CD4-positive, alpha-beta T cell treated with Interleukin-6 for 4 hours (primary cell): Measurements from ENCODE around the gene AFTPH.

Experiments used
- DNase-seq: peaks from one replicate; pipeline ENCODE4 v3.0.0-alpha.2; 2020; ENCODE audit warnings: mixed read lengths

AFTPH gene, protein sequence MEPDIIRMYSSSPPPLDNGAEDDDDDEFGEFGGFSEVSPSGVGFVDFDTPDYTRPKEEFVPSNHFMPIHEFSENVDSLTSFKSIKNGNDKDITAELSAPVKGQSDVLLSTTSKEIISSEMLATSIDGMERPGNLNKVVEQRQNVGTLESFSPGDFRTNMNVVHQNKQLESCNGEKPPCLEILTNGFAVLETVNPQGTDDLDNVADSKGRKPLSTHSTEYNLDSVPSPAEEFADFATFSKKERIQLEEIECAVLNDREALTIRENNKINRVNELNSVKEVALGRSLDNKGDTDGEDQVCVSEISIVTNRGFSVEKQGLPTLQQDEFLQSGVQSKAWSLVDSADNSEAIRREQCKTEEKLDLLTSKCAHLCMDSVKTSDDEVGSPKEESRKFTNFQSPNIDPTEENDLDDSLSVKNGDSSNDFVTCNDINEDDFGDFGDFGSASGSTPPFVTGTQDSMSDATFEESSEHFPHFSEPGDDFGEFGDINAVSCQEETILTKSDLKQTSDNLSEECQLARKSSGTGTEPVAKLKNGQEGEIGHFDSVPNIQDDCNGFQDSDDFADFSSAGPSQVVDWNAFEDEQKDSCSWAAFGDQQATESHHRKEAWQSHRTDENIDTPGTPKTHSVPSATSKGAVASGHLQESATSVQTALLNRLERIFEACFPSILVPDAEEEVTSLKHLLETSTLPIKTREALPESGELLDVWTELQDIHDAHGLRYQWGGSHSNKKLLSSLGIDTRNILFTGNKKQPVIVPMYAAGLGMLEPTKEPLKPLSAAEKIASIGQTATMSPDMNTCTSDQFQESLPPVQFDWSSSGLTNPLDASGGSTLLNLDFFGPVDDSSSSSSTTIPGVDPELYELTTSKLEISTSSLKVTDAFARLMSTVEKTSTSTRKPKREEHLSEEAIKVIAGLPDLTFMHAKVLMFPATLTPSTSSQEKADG

DNA sequence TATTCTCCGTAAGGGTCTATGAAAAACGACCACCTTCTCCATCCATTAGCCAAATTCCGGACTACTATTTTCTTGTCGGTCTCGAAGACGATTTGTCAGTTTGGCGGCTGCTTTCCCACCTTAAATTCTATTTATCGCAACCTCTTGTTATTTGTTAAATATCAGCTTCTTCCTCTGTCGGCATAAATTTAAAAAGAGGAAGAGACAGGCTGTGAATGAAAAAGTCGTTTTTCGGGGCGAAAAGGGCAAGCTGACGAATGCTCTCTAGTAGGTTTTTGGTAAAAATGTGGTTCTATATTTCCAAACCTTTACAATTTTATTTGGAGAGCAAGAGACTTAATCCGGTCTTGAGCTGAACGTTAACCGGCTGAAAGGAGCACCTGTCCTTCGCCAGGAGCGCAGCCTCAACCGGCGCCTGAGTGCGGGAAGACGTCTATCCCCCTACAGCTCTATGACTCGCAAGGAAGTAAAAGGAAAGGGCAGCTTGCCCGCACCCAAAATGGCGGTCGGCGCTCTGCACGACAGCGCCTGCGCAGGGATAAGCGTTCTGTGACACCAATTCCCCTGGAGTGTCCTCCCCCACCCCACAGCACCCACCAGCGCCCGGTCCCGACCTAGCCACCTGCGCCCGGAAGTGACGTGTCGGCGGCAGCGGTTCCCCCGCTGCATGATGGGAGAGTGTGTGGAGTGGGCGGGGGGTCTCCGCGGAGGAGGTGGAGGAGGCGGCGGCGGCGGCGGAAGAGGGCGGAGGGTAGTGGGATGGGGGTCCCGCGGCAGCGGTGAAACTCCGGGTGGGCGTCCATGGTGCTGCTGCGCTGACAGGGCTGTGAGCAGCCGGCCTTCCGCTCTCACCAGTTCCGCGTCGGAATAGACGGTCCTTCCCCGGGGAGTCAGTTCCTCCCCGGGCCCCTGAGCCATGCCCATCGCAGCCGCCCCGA lies at the start of gene AFTPH:
Gene AFTPH (plus strand): TSS at position 663 of the 938 bp plus-strand sequence. CDS start 27,147 bp downstream, outside the sequence.
- peak; percentile 99 for DNase-seq

- DNase-seq, result no peak
Observed at GRCh38 chr2:64474636-64475035, 49.5 kb upstream of the AFTPH start.

- DNase-seq, result no peak
Observed at GRCh38 chr2:64477037-64477436, 47.1 kb upstream of the AFTPH start.

DNA sequence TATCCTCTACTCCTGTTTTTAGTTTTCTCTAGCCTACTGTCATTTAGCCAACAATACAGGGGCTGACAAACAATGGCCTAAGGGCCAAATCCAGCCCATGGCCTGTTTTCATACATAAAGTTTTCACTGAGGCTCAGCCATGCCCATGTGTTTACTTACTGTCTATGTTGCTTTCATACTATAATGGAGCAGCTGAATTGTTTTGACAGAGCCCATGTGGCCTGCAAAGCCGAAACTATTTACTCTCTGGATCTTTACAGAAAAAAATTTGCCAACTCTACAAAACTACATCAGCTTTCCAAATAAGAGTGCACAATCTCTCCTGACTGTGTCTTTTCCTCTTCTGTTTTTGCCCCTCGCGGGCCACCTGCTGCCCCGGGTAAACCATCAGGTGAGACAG lies 46.1 kb upstream of the AFTPH start:
- DNase-seq, result no peak

DNA sequence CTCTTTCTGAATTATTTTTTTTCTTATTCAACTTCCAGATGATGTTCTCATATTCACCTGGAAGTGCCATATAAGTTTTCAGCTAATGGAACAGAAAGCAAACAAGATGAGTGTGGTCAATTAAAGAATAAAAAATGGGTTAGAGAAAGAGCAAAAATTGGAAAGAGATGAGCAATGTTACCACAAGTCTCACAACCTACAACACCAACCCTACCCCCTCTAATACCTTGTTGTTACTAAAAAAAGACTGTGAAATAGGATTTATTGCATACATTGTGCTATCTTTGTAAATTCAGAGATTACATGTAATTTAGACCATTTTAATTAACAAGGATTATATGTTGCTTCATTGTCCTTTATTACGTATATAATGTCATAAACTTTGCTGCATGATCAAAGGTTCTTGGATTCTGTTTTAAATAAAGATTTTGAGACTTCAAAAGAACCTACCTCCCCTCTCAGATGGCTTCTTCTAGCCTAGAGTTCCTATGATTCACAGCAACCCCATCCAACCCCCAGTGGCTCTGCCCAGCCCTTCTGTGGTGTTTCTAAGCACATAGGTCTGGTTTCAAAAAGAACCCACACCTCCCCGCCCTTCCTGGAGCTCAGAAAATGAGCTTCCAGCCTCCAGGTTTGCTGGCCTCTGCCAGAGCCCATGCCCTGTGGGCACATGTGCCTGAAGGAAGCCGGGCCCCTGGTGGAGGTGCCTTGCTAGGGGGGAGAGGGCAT lies 45.5 kb upstream of the AFTPH start:
- no peak for DNase-seq

DNA sequence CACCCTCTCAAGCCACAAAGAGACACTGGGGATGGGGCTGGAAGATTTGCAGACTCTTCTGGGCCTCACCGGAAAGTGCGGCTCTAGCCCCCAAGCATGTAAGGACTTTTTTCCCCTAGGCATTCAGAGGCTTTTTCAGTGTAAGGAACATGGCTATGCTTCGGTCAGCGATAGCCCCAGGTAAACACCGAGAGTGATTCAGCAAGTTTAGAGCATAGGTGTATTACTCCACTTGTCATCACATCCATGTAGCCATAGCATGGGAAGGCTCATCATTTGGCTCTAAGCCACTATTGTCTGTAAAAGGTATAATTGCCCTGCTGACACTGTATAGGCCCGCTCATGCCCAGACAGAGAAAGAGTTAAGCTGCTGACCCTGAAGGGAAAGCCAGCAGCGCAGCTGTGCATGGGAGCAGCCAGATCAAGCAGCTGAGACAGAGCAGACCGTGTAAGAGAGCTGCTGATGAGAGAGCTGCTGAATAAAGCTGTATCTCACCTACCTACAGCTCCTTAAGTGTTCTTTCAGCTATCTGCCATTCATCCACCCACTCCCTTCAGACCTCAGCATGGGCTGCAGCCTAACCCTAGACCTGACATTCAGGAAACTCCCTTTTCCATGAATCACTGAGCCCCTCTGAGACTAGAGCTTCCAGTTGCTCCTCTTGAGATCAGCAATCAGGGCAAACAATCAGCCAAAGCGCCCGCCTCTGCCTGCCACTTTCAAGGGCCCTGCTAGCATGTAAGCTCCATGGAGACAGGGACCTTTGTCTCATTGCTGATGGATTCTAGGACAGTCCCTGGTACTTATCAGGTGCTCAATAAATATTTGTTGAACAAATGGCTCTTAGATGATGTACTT lies 44.6 kb upstream of the AFTPH start:
- DNase-seq, result no peak

DNA sequence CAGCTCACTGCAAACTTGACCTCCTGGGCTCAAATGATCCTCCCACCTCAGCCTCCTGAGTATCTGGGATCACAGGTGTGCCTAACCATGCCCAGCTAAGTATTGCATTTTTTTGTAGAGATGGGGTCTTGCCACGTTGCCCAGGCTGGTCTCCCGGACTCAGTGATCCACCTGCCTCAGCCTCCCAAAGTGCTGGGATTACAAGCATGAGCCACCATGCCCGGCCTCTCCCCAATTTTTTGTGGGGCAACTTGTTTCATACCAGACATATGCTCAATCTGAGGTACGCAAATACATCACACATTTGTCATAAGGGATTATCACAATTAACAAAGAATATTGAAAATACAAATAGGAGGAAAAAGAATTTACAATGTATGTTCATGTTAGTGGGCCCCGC lies 42.5 kb upstream of the AFTPH start:
- DNase-seq, result no peak

GRCh38 chr2:64482243-64482642 lies 41.9 kb upstream of the AFTPH start:
- DNase-seq, result no peak

GRCh38 chr2:64482765-64483504 lies 41.2 kb upstream of the AFTPH start:
- no peak for DNase-seq

- no peak for DNase-seq
Observed at GRCh38 chr2:64485331-64485730, 38.8 kb upstream of the AFTPH start.

DNA sequence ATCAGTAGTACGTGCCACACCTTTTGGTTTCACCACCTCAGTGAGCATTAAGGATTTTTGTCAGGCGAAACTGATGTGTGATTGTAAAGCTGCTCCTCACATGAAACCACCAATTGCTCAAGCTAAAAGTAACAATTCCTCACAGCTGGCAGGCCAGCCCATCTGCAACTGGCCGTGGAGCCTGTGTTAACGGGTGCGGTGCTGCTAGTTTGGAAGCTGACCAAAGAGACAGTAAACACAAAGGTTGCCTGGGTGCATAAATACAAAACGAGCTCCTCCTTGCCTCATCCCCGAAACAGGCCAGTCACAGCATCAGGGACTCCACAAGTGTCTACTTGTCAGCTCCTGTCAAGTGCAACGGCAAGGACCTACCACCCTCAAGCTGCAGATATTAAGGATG lies 38.2 kb upstream of the AFTPH start:
- no peak for DNase-seq

GRCh38 chr2:64487256-64488049 lies 36.7 kb upstream of the AFTPH start:
- no peak for DNase-seq

- peak; percentile 83 for DNase-seq
Observed at GRCh38 chr2:64488050-64488974, 35.8 kb upstream of the AFTPH start.

DNA sequence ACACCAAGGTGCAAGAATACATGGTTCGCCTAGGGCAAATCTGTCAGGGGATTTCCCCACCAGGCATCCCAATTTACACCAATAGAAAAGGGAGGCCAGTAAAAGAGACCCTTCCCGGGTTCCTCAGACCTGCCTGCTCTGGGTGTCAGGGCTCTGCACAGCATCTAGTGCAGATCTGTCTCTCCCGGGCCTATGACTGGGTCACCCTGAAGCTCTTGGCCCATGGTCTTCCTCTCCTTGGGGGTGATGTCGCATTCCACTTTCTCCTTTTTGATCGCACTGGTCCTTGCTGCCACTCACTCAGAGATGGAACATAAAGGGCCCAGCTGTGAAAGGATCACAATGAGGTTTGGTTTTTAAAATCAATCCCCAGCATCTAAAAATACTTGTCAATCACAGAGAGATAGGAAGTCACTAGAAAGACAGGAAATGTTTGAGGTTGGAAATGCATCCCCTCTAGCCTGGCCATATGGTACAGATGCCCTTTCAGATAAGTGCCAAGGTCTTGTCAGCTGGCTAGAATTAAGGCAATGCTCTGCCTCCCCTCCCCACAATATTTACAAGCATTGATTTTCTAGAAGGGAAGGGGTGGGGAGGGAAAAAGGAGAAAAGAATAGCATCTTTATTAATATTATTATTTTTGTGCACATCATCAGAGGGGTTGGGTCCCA lies 34.9 kb upstream of the AFTPH start:
- DNase-seq, result no peak

DNA sequence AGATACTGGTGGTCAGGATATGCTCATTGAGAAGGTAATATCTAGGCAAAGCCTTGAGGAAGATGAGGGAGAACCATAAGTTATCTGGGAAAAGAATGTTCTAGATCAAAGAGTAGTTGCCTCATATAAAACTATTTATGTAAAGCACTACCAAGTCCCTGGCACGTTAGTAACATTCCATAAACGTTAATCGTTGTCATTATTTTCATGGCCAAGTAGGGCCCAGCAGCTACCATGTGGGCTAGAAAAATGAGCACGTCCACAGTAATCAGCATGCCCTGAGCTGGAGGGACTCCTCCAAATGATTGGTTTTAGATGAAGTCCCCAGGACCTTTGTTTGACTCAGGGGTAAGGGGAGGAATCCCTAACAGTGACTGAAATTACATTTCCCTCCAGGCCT lies 32.7 kb upstream of the AFTPH start:
- no peak for DNase-seq

DNA sequence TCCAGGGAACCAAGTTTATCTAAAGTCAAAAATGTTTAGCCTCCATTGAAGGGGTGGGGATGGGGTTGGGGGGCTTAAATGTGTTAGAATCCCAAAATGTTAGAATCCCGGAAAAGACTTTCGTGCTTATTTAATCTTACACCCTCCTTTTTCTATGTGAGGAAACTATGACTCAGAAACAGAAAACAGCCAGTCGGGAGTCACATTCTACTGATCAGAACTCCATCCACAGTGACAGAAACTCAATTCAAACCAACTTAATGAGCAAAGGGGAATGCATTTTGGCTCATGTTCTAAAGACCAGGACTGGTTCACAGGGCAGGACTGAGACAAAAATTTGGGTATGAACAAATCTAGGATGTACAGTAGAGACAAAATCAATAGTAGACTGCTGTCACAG lies 31.9 kb upstream of the AFTPH start:
- DNase-seq, result no peak

- DNase-seq, result no peak
Observed at GRCh38 chr2:64492821-64493220, 31.3 kb upstream of the AFTPH start.

DNA sequence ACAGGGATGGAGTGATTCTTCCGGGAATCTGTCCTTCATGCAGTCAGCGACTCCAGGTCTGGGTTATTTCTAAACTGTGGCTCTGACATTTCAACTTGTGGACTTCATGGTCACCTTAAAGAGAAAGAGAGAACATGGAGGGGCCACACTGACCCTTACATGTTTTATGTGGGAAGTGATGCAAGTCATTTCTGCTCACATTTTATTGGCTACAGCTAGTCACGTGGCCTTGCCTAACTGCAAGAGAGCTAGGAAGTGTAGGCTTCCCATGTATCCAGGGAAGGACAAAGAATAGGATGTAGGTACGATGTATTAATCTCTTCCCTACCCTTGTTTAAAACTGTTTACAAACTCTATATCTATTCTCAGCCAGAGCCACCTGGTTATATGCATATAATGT lies 30.3 kb upstream of the AFTPH start:
- DNase-seq, result no peak
